ENCODE data around the gene FAM222B.
"Not testable (repeated sequence)": the region's sequence is repeated elsewhere in the genome, so short reads cannot be mapped to it uniquely, and the experiment has no call there.

FAM222B gene

GRCh38 chr17:28744104-28744971, 98.3 kb downstream of the FAM222B start:
- peak; percentile 16 for DNase-seq

GRCh38 chr17:28743243-28744103, 99.1 kb downstream of the FAM222B start, which contains the start of gene TRAF4:
TSS of gene TRAF4 (plus strand) at chr17:28744011. CDS start at chr17:28744113, 102 bp downstream.
- peak; percentile 78 for DNase-seq

GRCh38 chr17:28741358-28742349, 100.9 kb downstream of the FAM222B start:
- DNase-seq = no peak

- DNase-seq = no peak
Measured at GRCh38 chr17:28740406-28741357, 101.9 kb downstream of the FAM222B start.

GRCh38 chr17:28738680-28739384, 103.8 kb downstream of the FAM222B start:
- no peak for DNase-seq

GRCh38 chr17:28737770-28738679, 104.6 kb downstream of the FAM222B start:
- DNase-seq = no peak

- DNase-seq = no peak
Measured at GRCh38 chr17:28737316-28737715, 105.3 kb downstream of the FAM222B start.

- DNase-seq = not testable (repeated sequence)
Measured at GRCh38 chr17:28735913-28736769, 106.4 kb downstream of the FAM222B start.

GRCh38 chr17:28735242-28735722, 107.3 kb downstream of the FAM222B start:
- DNase-seq = no peak

GRCh38 chr17:28734712-28735241, 107.8 kb downstream of the FAM222B start:
- DNase-seq = no peak

- no peak for DNase-seq
Measured at GRCh38 chr17:28733346-28733745, 109.2 kb downstream of the FAM222B start.

- no peak for DNase-seq
Measured at GRCh38 chr17:28729950-28730330, 112.7 kb downstream of the FAM222B start.

GRCh38 chr17:28728364-28729200, 114.0 kb downstream of the FAM222B start, which contains the start of gene NEK8:
TSS of gene NEK8 (plus strand) at chr17:28728788. CDS start at chr17:28728814, 26 bp downstream.
- DNase-seq = peak; percentile 81

- peak; percentile 83 for DNase-seq
Measured at GRCh38 chr17:28726627-28727491, 115.7 kb downstream of the FAM222B start.

GRCh38 chr17:28726226-28726626, 116.4 kb downstream of the FAM222B start, which contains the start of gene TLCD1:
TSS of gene TLCD1 (minus strand) at chr17:28726233. CDS start at chr17:28726097, 136 bp downstream.
- DNase-seq = peak; percentile 56
